ENCODE results near the gene SLC6A4. TPM values are rescaled to one million over a fixed set of nuclear protein-coding genes. Genes with fewer than 3 reads are reported as not detected.

The SLC6A4 gene
- total and polyA plus RNA-seq, 2 experiments from 2014 or later = 0.06 to 0.14 TPM

GRCh38 chr17:30191072-30191471 is 44.4 kb downstream of the SLC6A4 start:
- Histone ChIP-seq H3K27ac (ENCODE audit: low read depth) (no peak overlapping the region), H3K36me3 (ENCODE audit: insufficient read depth) (no peaks in the 10 kb centered on the region), H3F3A (replicated peaks; ENCODE audit: low read depth) (no peaks in the 10 kb centered on the region), H3K27me3 (ENCODE audit: insufficient read depth) (no peaks in the 10 kb centered on the region), H2AFZ (no peak overlapping the region), H3K9me2 (ENCODE audit: insufficient read depth) (no peaks in the 10 kb centered on the region), H3K4me2 (no peak overlapping the region), H3K79me2 (replicated peaks; ENCODE audit: insufficient read depth) (no peaks in the 10 kb centered on the region), H4K20me1 (replicated peaks; ENCODE audit: insufficient read depth) (no peaks in the 10 kb centered on the region; the same call in 1 of the 2 replicates), H3K4me1 (ENCODE audit: insufficient read depth) (no peaks in the 10 kb centered on the region), H3K4me3 (no peak overlapping the region)
- Mint-ChIP-seq H3K4me1 (peaks cover 4% of the 10 kb centered on the region; the same call in 1 of the 3 replicates), H3K36me3 (ENCODE audit: low read depth) (no peaks in the 10 kb centered on the region), H3K9me3 (no peaks in the 10 kb centered on the region), H3K27me3 (ENCODE audit: insufficient read depth, low read depth, poor library complexity) (no peaks in the 10 kb centered on the region), H3K27ac (no peak overlapping the region), H3K4me3 (no peak overlapping the region)
- TF ChIP-seq ZNF462 (CRISPR knock-in tag; IDR thresholded peaks at IDR 0.05) (no peak), CREB1 (CRISPR knock-in tag; IDR thresholded peaks at IDR 0.05; ENCODE audit: low read depth) (no peak), ETS1 (IDR thresholded peaks at IDR 0.05) (no peak), CTCF (conservative IDR thresholded peaks at IDR 0.05; ENCODE audit: low read depth in 2 of 2) (no peak)
- ATAC-seq (no peak), DNase-seq (ENCODE audit: low spot score) (no peak)
